SK-N-SH (cell line): ENCODE results near the gene CHPF. TPM values are rescaled to one million over a fixed set of nuclear protein-coding genes. Genes with fewer than 3 reads are reported as not detected.
A peak's percentile ranks its signal among the peaks of the same experiment; 100 is the strongest.

Experiments
- CTCF ChIA-PET: fragments of 300-600, 350-600 bp; formaldehyde crosslinking; extraction: SDS; loops from one replicate; lab custom pipeline; 2021; lab: Yijun Ruan, JAX
- POLR2A ChIA-PET: fragments of 350-600 bp; sonication (Branson Sonifier 250); formaldehyde crosslinking; extraction: SDS; loops from one replicate; lab custom pipeline; 2020; ENCODE audit warnings: antibody characterized with exemption, inconsistent platforms; lab: Yijun Ruan, JAX
- DNase-seq: peaks from one replicate; pipeline ENCODE4 v3.0.0; 2012
- H2AFZ ChIP-seq: fragments of 200-600 bp; sonication (generic); 2 replicates; pipeline ENCODE4 v1.8.1; 2016; ENCODE audit warnings: antibody characterized with exemption, mild to moderate bottlenecking, low read depth
- H3F3A ChIP-seq: fragments of 200-600 bp; sonication (generic); replicated peaks from 2 replicates; pipeline ENCODE3; 2016; ENCODE audit warnings: antibody characterized with exemption, mild to moderate bottlenecking; ENCODE audit not compliant: insufficient read depth
- H3K27ac ChIP-seq, 2 experiments: fragments of 200-500 bp in 1 of 2; fragments of 200-600 bp in 1 of 2; sonication (Bioruptor generic) in 1 of 2; sonication (generic), shearing (Covaris generic) in 1 of 2; 2 replicates each; pipeline versions ENCODE4 v1.5.1 to v1.6.1; 2014 to 2016; ENCODE audit warnings: low read depth in 2 of 2, inconsistent platforms in 1 of 2, low read length in 1 of 2, mild to moderate bottlenecking in 1 of 2, mixed read lengths in 1 of 2
- H3K27me3 ChIP-seq: fragments of 200-600 bp; sonication (generic), shearing (Covaris generic); 2 replicates; pipeline ENCODE4 v1.6.1; 2016; ENCODE audit warnings: mixed run types; ENCODE audit not compliant: insufficient read depth
- H3K36me3 ChIP-seq, 2 experiments: fragments of 200-500 bp in 1 of 2; fragments of 200-600 bp in 1 of 2; sonication (Bioruptor generic) in 1 of 2; sonication (generic) in 1 of 2; replicated peaks in 1 of 2; 2 replicates each; pipeline versions ENCODE3 to v1.5.1; 2014 to 2016; ENCODE audit warnings: low read length in 1 of 2, mild to moderate bottlenecking in 1 of 2; ENCODE audit not compliant: insufficient read depth in 2 of 2, control insufficient read depth in 1 of 2
- H3K4me1 ChIP-seq, 2 experiments: fragments of 200-500 bp in 1 of 2; fragments of 200-600 bp in 1 of 2; sonication (Bioruptor generic) in 1 of 2; sonication (generic), shearing (Covaris generic) in 1 of 2; 2 replicates each; pipeline versions ENCODE4 v1.5.1 to v1.6.1; 2014 to 2016; ENCODE audit warnings: low read depth in 1 of 2, low read length in 1 of 2, mixed run types in 1 of 2; ENCODE audit not compliant: insufficient read depth in 2 of 2, control insufficient read depth in 1 of 2
- H3K4me2 ChIP-seq: fragments of 200-600 bp; sonication (generic), shearing (Covaris generic); 2 replicates; pipeline ENCODE4 v1.6.1; 2017; ENCODE audit warnings: mixed run types
- H3K4me3 ChIP-seq, 2 experiments: fragments of 200-500 bp in 1 of 2; fragments of 200-600 bp in 1 of 2; sonication (Bioruptor generic) in 1 of 2; sonication (generic), shearing (Covaris generic) in 1 of 2; 2 replicates each; pipeline versions ENCODE4 v1.5.1 to v1.8.1; 2014 to 2016; ENCODE audit warnings: low read depth in 2 of 2, inconsistent platforms in 1 of 2, low read length in 1 of 2, mild to moderate bottlenecking in 1 of 2, mixed read lengths in 1 of 2, moderate library complexity in 1 of 2
- H3K79me2 ChIP-seq: fragments of 200-600 bp; sonication (generic); 2 replicates; pipeline ENCODE4 v1.8.1; 2017; ENCODE audit warnings: mild to moderate bottlenecking; ENCODE audit not compliant: insufficient read depth
- H3K9ac ChIP-seq: fragments of 200-600 bp; sonication (generic); 2 replicates; pipeline ENCODE4 v1.6.1; 2017; ENCODE audit warnings: mixed run types
- H3K9me2 ChIP-seq: fragments of 200-600 bp; sonication (generic); 2 replicates; pipeline ENCODE4 v1.6.1; 2017; ENCODE audit warnings: mixed run types
- H3K9me3 ChIP-seq: fragments of 200-600 bp; sonication (generic); 2 replicates; pipeline ENCODE4 v1.6.1; 2017; ENCODE audit warnings: mixed run types, mild to moderate bottlenecking, moderate library complexity
- H4K20me1 ChIP-seq: fragments of 200-600 bp; sonication (generic); 2 replicates; pipeline ENCODE4 v1.6.1; 2017; ENCODE audit warnings: mild to moderate bottlenecking, mixed run types; ENCODE audit not compliant: insufficient read depth
- GATA2 ChIP-seq: sonication (generic); formaldehyde crosslinking; IDR thresholded peaks from 2 replicates; pipeline ENCODE4 v1.5.0; 2020; ENCODE audit warnings: mild to moderate bottlenecking, missing genetic modification reagents
- MXI1 ChIP-seq: IDR thresholded peaks from 2 replicates; pipeline ENCODE4 v1.6.1; 2012; ENCODE audit warnings: mild to moderate bottlenecking, low read depth, low read length, improper control_type of control experiment
- NFIC ChIP-seq: IDR thresholded peaks from 2 replicates; pipeline ENCODE4 v1.4.0; 2012; ENCODE audit warnings: borderline replicate concordance
- NRF1 ChIP-seq: IDR thresholded peaks from 2 replicates; pipeline ENCODE4 v1.6.1; 2012; ENCODE audit warnings: low read depth, mild to moderate bottlenecking, low read length
- RAD21 ChIP-seq: IDR thresholded peaks from 2 replicates; pipeline ENCODE4 v1.6.1; 2012; ENCODE audit warnings: mild to moderate bottlenecking, low read length
- RXRA ChIP-seq: IDR thresholded peaks from 2 replicates; pipeline ENCODE4 v1.4.0; 2012; ENCODE audit warnings: low read depth, mild to moderate bottlenecking, borderline replicate concordance
- SMC3 ChIP-seq: IDR thresholded peaks from 2 replicates; pipeline ENCODE4 v1.6.1; 2012; ENCODE audit warnings: low read depth, low read length, improper control_type of control experiment
- WGBS: methylation state at CpG from one replicate; pipeline ENCODE4 v1.1.6; 2017; ENCODE audit warnings: low lambda C conversion rate; 5-methylcytosine and 5-hydroxymethylcytosine counted together
- polyA plus RNA-seq, 3 experiments: library from polyadenylated mRNA; depleted of rRNA; stranded (reverse); fragments of >200 nt; gene quantifications; 2 replicates each; pipeline ENCODE4 v1.2.3, GENCODE V29; 2012
- TF ChIP-seq, protein P1 (sequence below): IDR thresholded peaks from 2 replicates; pipeline ENCODE4 v1.6.1; 2012; ENCODE audit warnings: mild to moderate bottlenecking, low read depth, low read length, moderate library complexity
- TF ChIP-seq, protein P2 (sequence below): fragments of 200-600 bp; sonication (generic); IDR thresholded peaks from 2 replicates; pipeline ENCODE4 v1.6.1; 2017; ENCODE audit warnings: antibody characterized with exemption, mild to moderate bottlenecking, moderate library complexity
- TF ChIP-seq, protein P3 (sequence below): fragments of 150-350 bp; IDR thresholded peaks from 2 replicates; pipeline ENCODE4 v1.6.1; 2016; ENCODE audit warnings: mild to moderate bottlenecking, low read depth, low read length

Gene CHPF
- polyA plus RNA-seq, 1 of the 3 experiments (the other 2 are of a cell fraction) = 141 TPM

DNA sequence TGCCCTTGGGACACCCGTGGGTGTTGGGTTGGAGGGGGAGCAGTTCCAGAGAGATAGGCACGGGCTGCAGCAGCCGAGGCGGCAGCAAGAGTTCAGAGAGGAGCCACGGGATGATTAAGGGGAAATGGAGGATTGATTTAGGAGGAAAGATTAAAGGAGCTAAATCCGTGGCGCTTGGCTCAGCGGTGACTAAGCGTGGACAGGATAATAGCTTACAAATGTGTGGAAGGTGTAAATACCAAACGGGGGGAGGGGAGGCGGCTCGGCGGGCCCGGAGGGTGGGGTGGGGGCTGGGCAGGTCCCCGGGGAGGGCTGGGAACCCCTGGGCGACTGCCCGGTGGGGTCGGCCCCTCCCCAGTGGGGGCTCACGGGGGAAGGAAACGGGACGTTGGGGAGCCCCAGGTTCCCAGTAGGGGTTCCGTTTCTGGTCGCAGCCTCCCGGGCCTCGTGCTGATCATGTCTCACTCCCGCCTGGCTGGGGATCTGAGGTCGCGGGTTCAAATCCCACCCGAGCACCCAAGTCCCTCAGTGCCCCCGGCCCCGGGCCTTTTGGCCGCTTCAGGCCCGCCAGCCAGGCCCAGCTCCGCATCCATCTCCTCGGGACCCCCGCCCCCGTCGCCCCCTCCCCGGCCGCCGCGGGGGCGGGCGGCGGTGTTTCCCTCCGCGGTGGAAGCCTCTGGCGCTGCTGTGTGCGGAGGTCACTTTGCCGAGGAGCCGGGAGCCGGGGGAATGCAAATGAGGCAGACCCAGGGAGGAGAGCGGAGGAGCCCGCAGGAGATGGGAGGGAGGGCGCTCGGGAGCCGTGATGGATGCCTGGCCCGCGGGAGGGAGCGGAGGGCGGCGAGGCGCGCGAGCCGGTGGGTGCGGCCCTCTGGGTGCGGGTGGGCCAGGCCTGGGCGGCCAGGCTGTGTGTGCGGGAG lies 21.2 kb downstream of the CHPF start (continued):
- TF ChIP-seq, protein P1, sequence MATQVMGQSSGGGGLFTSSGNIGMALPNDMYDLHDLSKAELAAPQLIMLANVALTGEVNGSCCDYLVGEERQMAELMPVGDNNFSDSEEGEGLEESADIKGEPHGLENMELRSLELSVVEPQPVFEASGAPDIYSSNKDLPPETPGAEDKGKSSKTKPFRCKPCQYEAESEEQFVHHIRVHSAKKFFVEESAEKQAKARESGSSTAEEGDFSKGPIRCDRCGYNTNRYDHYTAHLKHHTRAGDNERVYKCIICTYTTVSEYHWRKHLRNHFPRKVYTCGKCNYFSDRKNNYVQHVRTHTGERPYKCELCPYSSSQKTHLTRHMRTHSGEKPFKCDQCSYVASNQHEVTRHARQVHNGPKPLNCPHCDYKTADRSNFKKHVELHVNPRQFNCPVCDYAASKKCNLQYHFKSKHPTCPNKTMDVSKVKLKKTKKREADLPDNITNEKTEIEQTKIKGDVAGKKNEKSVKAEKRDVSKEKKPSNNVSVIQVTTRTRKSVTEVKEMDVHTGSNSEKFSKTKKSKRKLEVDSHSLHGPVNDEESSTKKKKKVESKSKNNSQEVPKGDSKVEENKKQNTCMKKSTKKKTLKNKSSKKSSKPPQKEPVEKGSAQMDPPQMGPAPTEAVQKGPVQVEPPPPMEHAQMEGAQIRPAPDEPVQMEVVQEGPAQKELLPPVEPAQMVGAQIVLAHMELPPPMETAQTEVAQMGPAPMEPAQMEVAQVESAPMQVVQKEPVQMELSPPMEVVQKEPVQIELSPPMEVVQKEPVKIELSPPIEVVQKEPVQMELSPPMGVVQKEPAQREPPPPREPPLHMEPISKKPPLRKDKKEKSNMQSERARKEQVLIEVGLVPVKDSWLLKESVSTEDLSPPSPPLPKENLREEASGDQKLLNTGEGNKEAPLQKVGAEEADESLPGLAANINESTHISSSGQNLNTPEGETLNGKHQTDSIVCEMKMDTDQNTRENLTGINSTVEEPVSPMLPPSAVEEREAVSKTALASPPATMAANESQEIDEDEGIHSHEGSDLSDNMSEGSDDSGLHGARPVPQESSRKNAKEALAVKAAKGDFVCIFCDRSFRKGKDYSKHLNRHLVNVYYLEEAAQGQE = no peak
- no peak for TF ChIP-seq NFIC

DNA sequence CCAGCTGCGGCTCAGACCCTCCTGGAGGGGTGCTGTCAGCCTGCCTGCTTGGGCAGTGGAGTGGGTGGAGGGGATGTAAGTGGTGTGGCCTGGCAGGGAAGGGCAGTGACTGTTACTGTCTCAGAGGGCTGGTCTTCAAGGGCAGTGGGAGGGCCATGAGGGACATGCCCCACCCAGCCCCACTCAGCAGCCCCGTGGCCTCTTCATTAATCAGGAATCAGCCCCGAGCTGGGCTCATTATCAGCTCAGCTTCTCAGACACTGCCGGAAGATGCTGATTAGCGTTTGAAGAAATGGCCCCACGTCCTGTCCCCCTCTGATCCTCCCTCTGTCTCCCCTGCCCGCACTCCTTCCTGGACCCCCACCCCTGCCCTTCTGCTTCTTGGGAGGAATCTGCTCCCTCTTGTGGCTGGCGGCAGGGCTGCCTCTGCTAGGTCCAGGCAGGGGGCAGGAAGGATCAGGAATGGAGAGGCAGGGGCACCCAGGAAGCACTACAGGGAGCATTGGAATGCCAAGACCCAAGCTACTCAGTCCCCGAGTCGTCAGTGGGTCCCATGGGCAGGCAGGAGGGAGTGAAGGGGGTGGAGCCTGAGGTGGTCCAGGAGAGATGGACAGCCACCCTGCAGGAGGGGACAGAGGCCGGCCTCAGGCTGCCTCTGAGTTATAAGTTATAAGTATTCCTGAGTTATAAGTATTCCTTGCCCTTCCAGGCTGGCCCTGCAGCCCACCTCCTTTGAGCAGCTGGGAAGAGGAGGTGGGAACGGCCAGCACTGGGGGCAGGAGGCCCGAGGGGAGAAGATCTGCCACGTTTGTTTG lies 22.3 kb downstream of the CHPF start:
- Histone ChIP-seq H4K20me1 (no peaks in the 10 kb centered on the region), H3K4me3 (peak overlapping the region; percentile 28 to 45), H3K36me3 (no peaks in the 10 kb centered on the region), H2AFZ (peak overlapping the region; percentile 67; the same call in 1 of the 2 replicates), H3K79me2 (no peaks in the 10 kb centered on the region), H3K4me1 (peaks cover 12 to 76% of the 10 kb centered on the region in 2 experiments; a peak in 1 of 4 replicates), H3K9ac (no peak overlapping the region), H3K9me2 (no peaks in the 10 kb centered on the region), H3K9me3 (no peaks in the 10 kb centered on the region), H3K27me3 (0 out of 2 replicates have a peak, but pooled peaks cover 7% of the 10 kb centered on the region), H3F3A (no peaks in the 10 kb centered on the region), H3K4me2 (peak overlapping the region; percentile 39; the same call in 1 of the 2 replicates), H3K27ac (peak overlapping the region in 1 of 2 experiments; percentile 90; a peak in 2 of 4 replicates)
- peak; percentile 91 for DNase-seq
- ChIA-PET POLR2A (interaction anchor here (1.0 to 3.6 kb wide), 8 partner anchors 8 to 61 kb away, joined by 3 to 36 read pairs (median 6); a partner anchor contains a TSS), CTCF (interaction anchor here (0.6 to 62.1 kb wide), 13 partner anchors 6 to 170 kb away, joined by 3 to 2824 read pairs (median 5); partner anchors contain the start of genes ASIC4, CHPF, GMPPA and TMEM198)
- TF ChIP-seq MXI1 (peak; percentile 41; the same call in 1 of the 2 replicates), GATA2 (0 out of 2 replicates have a peak, but pooled peaks have one; percentile 11), RAD21 (peak; percentile 66), NRF1 (peak; percentile 9; the same call in 1 of the 2 replicates), SMC3 (peak; percentile 75), RXRA (no peak)
- TF ChIP-seq, protein P2, sequence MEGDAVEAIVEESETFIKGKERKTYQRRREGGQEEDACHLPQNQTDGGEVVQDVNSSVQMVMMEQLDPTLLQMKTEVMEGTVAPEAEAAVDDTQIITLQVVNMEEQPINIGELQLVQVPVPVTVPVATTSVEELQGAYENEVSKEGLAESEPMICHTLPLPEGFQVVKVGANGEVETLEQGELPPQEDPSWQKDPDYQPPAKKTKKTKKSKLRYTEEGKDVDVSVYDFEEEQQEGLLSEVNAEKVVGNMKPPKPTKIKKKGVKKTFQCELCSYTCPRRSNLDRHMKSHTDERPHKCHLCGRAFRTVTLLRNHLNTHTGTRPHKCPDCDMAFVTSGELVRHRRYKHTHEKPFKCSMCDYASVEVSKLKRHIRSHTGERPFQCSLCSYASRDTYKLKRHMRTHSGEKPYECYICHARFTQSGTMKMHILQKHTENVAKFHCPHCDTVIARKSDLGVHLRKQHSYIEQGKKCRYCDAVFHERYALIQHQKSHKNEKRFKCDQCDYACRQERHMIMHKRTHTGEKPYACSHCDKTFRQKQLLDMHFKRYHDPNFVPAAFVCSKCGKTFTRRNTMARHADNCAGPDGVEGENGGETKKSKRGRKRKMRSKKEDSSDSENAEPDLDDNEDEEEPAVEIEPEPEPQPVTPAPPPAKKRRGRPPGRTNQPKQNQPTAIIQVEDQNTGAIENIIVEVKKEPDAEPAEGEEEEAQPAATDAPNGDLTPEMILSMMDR = peak; percentile 82
- TF ChIP-seq, protein P3, sequence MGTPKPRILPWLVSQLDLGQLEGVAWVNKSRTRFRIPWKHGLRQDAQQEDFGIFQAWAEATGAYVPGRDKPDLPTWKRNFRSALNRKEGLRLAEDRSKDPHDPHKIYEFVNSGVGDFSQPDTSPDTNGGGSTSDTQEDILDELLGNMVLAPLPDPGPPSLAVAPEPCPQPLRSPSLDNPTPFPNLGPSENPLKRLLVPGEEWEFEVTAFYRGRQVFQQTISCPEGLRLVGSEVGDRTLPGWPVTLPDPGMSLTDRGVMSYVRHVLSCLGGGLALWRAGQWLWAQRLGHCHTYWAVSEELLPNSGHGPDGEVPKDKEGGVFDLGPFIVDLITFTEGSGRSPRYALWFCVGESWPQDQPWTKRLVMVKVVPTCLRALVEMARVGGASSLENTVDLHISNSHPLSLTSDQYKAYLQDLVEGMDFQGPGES = no peak
- WGBS = 16% methylated on average over 10 of the region's 14 CpGs
